Measurements from ENCODE around the gene GOSR1.

DNA sequence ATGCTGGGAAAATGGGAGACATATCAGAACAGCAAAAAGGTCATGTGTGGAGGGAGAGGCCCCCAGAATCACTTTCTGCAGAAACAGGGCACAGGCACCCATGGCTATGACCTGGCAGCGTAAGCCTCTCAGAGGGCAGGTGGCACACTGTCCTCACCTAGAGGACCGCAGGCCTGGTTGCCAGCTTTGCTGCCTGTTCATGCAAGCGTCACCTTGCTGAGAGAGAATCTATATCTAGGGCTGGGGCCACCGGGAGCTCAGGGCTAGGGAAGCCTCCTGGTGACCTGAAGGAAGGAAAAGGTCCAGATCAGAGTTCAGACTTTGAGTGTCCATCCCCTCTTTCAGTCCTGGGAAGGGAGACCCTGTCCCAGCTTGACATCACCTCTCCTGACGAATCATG is 78.7 kb downstream of the GOSR1 start:
- TF ChIP-seq, protein P1, sequence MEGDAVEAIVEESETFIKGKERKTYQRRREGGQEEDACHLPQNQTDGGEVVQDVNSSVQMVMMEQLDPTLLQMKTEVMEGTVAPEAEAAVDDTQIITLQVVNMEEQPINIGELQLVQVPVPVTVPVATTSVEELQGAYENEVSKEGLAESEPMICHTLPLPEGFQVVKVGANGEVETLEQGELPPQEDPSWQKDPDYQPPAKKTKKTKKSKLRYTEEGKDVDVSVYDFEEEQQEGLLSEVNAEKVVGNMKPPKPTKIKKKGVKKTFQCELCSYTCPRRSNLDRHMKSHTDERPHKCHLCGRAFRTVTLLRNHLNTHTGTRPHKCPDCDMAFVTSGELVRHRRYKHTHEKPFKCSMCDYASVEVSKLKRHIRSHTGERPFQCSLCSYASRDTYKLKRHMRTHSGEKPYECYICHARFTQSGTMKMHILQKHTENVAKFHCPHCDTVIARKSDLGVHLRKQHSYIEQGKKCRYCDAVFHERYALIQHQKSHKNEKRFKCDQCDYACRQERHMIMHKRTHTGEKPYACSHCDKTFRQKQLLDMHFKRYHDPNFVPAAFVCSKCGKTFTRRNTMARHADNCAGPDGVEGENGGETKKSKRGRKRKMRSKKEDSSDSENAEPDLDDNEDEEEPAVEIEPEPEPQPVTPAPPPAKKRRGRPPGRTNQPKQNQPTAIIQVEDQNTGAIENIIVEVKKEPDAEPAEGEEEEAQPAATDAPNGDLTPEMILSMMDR (IDR thresholded peaks at IDR 0.05; ENCODE audit: insufficient read depth, low read length), result no peak
- TF ChIP-seq, protein P2, sequence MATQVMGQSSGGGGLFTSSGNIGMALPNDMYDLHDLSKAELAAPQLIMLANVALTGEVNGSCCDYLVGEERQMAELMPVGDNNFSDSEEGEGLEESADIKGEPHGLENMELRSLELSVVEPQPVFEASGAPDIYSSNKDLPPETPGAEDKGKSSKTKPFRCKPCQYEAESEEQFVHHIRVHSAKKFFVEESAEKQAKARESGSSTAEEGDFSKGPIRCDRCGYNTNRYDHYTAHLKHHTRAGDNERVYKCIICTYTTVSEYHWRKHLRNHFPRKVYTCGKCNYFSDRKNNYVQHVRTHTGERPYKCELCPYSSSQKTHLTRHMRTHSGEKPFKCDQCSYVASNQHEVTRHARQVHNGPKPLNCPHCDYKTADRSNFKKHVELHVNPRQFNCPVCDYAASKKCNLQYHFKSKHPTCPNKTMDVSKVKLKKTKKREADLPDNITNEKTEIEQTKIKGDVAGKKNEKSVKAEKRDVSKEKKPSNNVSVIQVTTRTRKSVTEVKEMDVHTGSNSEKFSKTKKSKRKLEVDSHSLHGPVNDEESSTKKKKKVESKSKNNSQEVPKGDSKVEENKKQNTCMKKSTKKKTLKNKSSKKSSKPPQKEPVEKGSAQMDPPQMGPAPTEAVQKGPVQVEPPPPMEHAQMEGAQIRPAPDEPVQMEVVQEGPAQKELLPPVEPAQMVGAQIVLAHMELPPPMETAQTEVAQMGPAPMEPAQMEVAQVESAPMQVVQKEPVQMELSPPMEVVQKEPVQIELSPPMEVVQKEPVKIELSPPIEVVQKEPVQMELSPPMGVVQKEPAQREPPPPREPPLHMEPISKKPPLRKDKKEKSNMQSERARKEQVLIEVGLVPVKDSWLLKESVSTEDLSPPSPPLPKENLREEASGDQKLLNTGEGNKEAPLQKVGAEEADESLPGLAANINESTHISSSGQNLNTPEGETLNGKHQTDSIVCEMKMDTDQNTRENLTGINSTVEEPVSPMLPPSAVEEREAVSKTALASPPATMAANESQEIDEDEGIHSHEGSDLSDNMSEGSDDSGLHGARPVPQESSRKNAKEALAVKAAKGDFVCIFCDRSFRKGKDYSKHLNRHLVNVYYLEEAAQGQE (IDR thresholded peaks at IDR 0.05; ENCODE audit: insufficient replicate concordance, low read depth), result no peak
- TF ChIP-seq POLR2AphosphoS5 (IDR thresholded peaks at IDR 0.05; ENCODE audit: low read depth), result no peak
